WI38 (cell line): ENCODE data around the gene FAM228B.
"Not testable (repeated sequence)": the region's sequence is repeated elsewhere in the genome, so short reads cannot be mapped to it uniquely, and the experiment has no call there.

Source experiments
- H3K4me3 ChIP-seq: 2 replicates; pipeline ENCODE4 v1.5.1; 2011; ENCODE audit warnings: low read depth, mild to moderate bottlenecking, control low read depth, low read length
- CTCF ChIP-seq: IDR thresholded peaks from 2 replicates; pipeline ENCODE4 v1.5.1; 2012; ENCODE audit warnings: low read depth, mild to moderate bottlenecking, control low read depth, low read length

The FAM228B gene

GRCh38 chr2:24086241-24086640, 37.0 kb upstream of the FAM228B start:
- TF ChIP-seq CTCF: no peak
- H3K4me3 ChIP-seq: no peak overlapping the region

GRCh38 chr2:24087032-24087431, 36.2 kb upstream of the FAM228B start:
- no peak overlapping the region for H3K4me3 ChIP-seq

GRCh38 chr2:24088821-24089359, 34.4 kb upstream of the FAM228B start:
- no peak for TF ChIP-seq CTCF
- no peak overlapping the region for H3K4me3 ChIP-seq

More at GRCh38 chr2:24087032-24087431, 36.2 kb upstream of the FAM228B start:
- no peak for TF ChIP-seq CTCF

GRCh38 chr2:24093270-24093669, 30.0 kb upstream of the FAM228B start:
- H3K4me3 ChIP-seq: not testable (repeated sequence)

- not testable (repeated sequence) for H3K4me3 ChIP-seq
These were observed 28.0 kb upstream of the FAM228B start for GRCh38 chr2:24095171-24095677.

GRCh38 chr2:24100732-24101131, 22.5 kb upstream of the FAM228B start:
- not testable (repeated sequence) for H3K4me3 ChIP-seq

GRCh38 chr2:24101992-24102391, 21.3 kb upstream of the FAM228B start:
- no peak for TF ChIP-seq CTCF
- H3K4me3 ChIP-seq: no peak overlapping the region

GRCh38 chr2:24102677-24103076, 20.6 kb upstream of the FAM228B start:
- no peak for TF ChIP-seq CTCF

GRCh38 chr2:24104110-24104650, 19.1 kb upstream of the FAM228B start:
- no peak for TF ChIP-seq CTCF

More at GRCh38 chr2:24102677-24103076, 20.6 kb upstream of the FAM228B start:
- no peak overlapping the region for H3K4me3 ChIP-seq

More at GRCh38 chr2:24104110-24104650, 19.1 kb upstream of the FAM228B start:
- H3K4me3 ChIP-seq: no peak overlapping the region
